Measurements from ENCODE around the gene PPP5C.
"Not testable (repeated sequence)": the region's sequence is repeated elsewhere in the genome, so short reads cannot be mapped to it uniquely, and the experiment has no call there.

GRCh38 chr19:46313540-46314469 lies 33.1 kb upstream of the PPP5C start:
- not testable (repeated sequence) for TF ChIP-seq POLR2A (IDR thresholded peaks at IDR 0.05)
- TF ChIP-seq, protein P1, sequence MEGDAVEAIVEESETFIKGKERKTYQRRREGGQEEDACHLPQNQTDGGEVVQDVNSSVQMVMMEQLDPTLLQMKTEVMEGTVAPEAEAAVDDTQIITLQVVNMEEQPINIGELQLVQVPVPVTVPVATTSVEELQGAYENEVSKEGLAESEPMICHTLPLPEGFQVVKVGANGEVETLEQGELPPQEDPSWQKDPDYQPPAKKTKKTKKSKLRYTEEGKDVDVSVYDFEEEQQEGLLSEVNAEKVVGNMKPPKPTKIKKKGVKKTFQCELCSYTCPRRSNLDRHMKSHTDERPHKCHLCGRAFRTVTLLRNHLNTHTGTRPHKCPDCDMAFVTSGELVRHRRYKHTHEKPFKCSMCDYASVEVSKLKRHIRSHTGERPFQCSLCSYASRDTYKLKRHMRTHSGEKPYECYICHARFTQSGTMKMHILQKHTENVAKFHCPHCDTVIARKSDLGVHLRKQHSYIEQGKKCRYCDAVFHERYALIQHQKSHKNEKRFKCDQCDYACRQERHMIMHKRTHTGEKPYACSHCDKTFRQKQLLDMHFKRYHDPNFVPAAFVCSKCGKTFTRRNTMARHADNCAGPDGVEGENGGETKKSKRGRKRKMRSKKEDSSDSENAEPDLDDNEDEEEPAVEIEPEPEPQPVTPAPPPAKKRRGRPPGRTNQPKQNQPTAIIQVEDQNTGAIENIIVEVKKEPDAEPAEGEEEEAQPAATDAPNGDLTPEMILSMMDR (IDR thresholded peaks at IDR 0.05): not testable (repeated sequence)

Measured in lower leg skin (tissue), 3 donors.